ENCODE data around the gene DEPDC7. TPM values are rescaled to one million over a fixed set of nuclear protein-coding genes. Genes with fewer than 3 reads are reported as not detected.

DEPDC7 gene
- total RNA-seq, 5 donors from 2014 or later (not counting 1 experiment from before 2014, with no cell fraction given) = 2.1 to 5.3 (median 2.5) TPM

- peaks cover 6 to 45% of the 10 kb centered on the region in 2 donors for H3K36me3 ChIP-seq (ENCODE audit: control insufficient read depth in 2 of 2, extremely low read depth in 1 of 2, insufficient read depth in 1 of 2, low read length in 1 of 2)
- no peak overlapping the region for H3K4me3 ChIP-seq (ENCODE audit: control insufficient read depth in 1 of 2, extremely low read depth in 1 of 2, low read length in 1 of 2)
- no peaks in the 10 kb centered on the region for H3K9me3 Mint-ChIP-seq
- peaks cover 25 to 32% (median 30%) of the 10 kb centered on the region in 3 donors for H3K4me1 Mint-ChIP-seq
- peak; percentile 42 to 83 (median 69) for DNase-seq
- peaks cover 12 to 18% of the 10 kb centered on the region in 2 experiments for H3K4me1 ChIP-seq (ENCODE audit: control insufficient read depth in 1 of 2, extremely low read depth in 1 of 2, insufficient read depth in 2 of 2, low read length in 2 of 2)
- 75% methylated on average over 19 of the region's 22 CpGs for WGBS (ENCODE audit: insufficient coverage)
- peak; percentile 82 to 94 (median 88) for ATAC-seq (replicated peaks in 1 of 4)
- H3K4me3 Mint-ChIP-seq = no peak overlapping the region
- no peaks in the 10 kb centered on the region for H3K27me3 ChIP-seq (replicated peaks in 1 of 2; ENCODE audit: control insufficient read depth in 2 of 2, extremely low read depth in 1 of 2, insufficient read depth in 2 of 2, low read length in 1 of 2)
- ChIA-PET CTCF (interaction anchor here (0.6 to 5.3 kb wide), 22 partner anchors 10 to 671 kb away, joined by 3 to 77 read pairs (median 4); partner anchors contain the start of genes QSER1 (in 1 of the 2) and TCP11L1 (in 1 of the 2)), POLR2A (interaction anchor here in 1 of 2 donors (1.0 kb wide), 1 partner anchor 106 kb away, joined by 3 read pairs; no protein-coding TSS in a partner anchor)
- no peak overlapping the region for H3K27ac Mint-ChIP-seq
- no peaks in the 10 kb centered on the region for H3K9me3 ChIP-seq
- peaks cover 30% of the 10 kb centered on the region for H3K36me3 Mint-ChIP-seq
- H3K27ac ChIP-seq (ENCODE audit: low read length) = no peak overlapping the region
- H3K27me3 Mint-ChIP-seq = no peaks in the 10 kb centered on the region
Observed at GRCh38 chr11:33065445-33066178, 49.9 kb downstream of the DEPDC7 start.

- no peak overlapping the region for H3K27ac Mint-ChIP-seq
- no peaks in the 10 kb centered on the region for H3K27me3 Mint-ChIP-seq
- no peak overlapping the region for H3K4me3 Mint-ChIP-seq
- H3K9me3 Mint-ChIP-seq = no peaks in the 10 kb centered on the region
- POLR2A ChIA-PET = no interaction called here
- CTCF ChIA-PET = interaction anchor here (0.6 to 5.3 kb wide), 2 partner anchors 21 to 110 kb away, joined by 3 to 77 read pairs; no protein-coding TSS in a partner anchor
- peaks cover 12 to 18% of the 10 kb centered on the region in 2 experiments for H3K4me1 ChIP-seq (ENCODE audit: control insufficient read depth in 1 of 2, extremely low read depth in 1 of 2, insufficient read depth in 2 of 2, low read length in 2 of 2)
- peaks cover 6 to 54% of the 10 kb centered on the region in 2 donors for H3K36me3 ChIP-seq (ENCODE audit: control insufficient read depth in 2 of 2, extremely low read depth in 1 of 2, insufficient read depth in 1 of 2, low read length in 1 of 2)
- no peaks in the 10 kb centered on the region for H3K9me3 ChIP-seq
- WGBS (ENCODE audit: insufficient coverage) = 100% methylated on average over 3 of the region's 3 CpGs
- DNase-seq (no peak), ATAC-seq (replicated peaks in 1 of 4) (no peak)
- peaks cover 25 to 31% (median 30%) of the 10 kb centered on the region in 3 donors for H3K4me1 Mint-ChIP-seq
- H3K4me3 ChIP-seq (ENCODE audit: control insufficient read depth in 1 of 2, extremely low read depth in 1 of 2, low read length in 1 of 2) = no peak overlapping the region
- H3K27me3 ChIP-seq (replicated peaks in 1 of 2; ENCODE audit: control insufficient read depth in 2 of 2, extremely low read depth in 1 of 2, insufficient read depth in 2 of 2, low read length in 1 of 2) = no peaks in the 10 kb centered on the region
- no peak overlapping the region for H3K27ac ChIP-seq (ENCODE audit: low read length)
- peaks cover 40% of the 10 kb centered on the region for H3K36me3 Mint-ChIP-seq
Observed at GRCh38 chr11:33067294-33067693, 51.6 kb downstream of the DEPDC7 start.

GRCh38 chr11:33068611-33069340 is 53.1 kb downstream of the DEPDC7 start:
- ChIA-PET CTCF (interaction anchor here (0.7 to 1.3 kb wide), 6 partner anchors 8 to 175 kb away, joined by 3 to 4 read pairs (median 4); no protein-coding TSS in a partner anchor), POLR2A (interaction anchor here in 1 of 2 donors (0.5 kb wide), 1 partner anchor 25 kb away, joined by 4 read pairs; no protein-coding TSS in a partner anchor)
- H3K27me3 Mint-ChIP-seq = no peaks in the 10 kb centered on the region
- no peak overlapping the region for H3K4me3 ChIP-seq (ENCODE audit: control insufficient read depth in 1 of 2, extremely low read depth in 1 of 2, low read length in 1 of 2)
- no peaks in the 10 kb centered on the region for H3K9me3 ChIP-seq
- H3K9me3 Mint-ChIP-seq = no peaks in the 10 kb centered on the region
- peaks cover 15 to 18% (median 18%) of the 10 kb centered on the region in 3 donors for H3K4me1 Mint-ChIP-seq
- ATAC-seq (replicated peaks in 1 of 4) (no peak), DNase-seq (no peak)
- WGBS (ENCODE audit: insufficient coverage) = 95% methylated on average over 8 of the region's 17 CpGs
- H3K27ac ChIP-seq (ENCODE audit: low read length) = no peak overlapping the region
- H3K27ac Mint-ChIP-seq = no peak overlapping the region
- H3K27me3 ChIP-seq (replicated peaks in 1 of 2; ENCODE audit: control insufficient read depth in 2 of 2, extremely low read depth in 1 of 2, insufficient read depth in 2 of 2, low read length in 1 of 2) = no peaks in the 10 kb centered on the region
- peaks cover 4 to 64% of the 10 kb centered on the region in 2 donors for H3K36me3 ChIP-seq (ENCODE audit: control insufficient read depth in 2 of 2, extremely low read depth in 1 of 2, insufficient read depth in 1 of 2, low read length in 1 of 2)
- H3K4me1 ChIP-seq (ENCODE audit: control insufficient read depth in 1 of 2, extremely low read depth in 1 of 2, insufficient read depth in 2 of 2, low read length in 2 of 2) = peaks cover 8 to 17% of the 10 kb centered on the region in 2 experiments
- no peak overlapping the region for H3K4me3 Mint-ChIP-seq
- peaks cover 43% of the 10 kb centered on the region for H3K36me3 Mint-ChIP-seq

GRCh38 chr11:33072465-33072864 is 56.8 kb downstream of the DEPDC7 start:
- Mint-ChIP-seq H3K4me1 (no peaks in the 10 kb centered on the region), H3K4me3 (no peak overlapping the region), H3K27me3 (no peaks in the 10 kb centered on the region), H3K27ac (no peak overlapping the region), H3K36me3 (peaks cover 53% of the 10 kb centered on the region), H3K9me3 (no peaks in the 10 kb centered on the region)
- H3K27ac ChIP-seq (ENCODE audit: low read length) = no peak overlapping the region
- H3K36me3 ChIP-seq (ENCODE audit: control insufficient read depth in 2 of 2, extremely low read depth in 1 of 2, insufficient read depth in 1 of 2, low read length in 1 of 2) = peaks cover 4 to 69% of the 10 kb centered on the region in 2 donors
- CTCF ChIA-PET = no interaction called here
- H3K4me1 ChIP-seq (ENCODE audit: control insufficient read depth in 1 of 2, extremely low read depth in 1 of 2, insufficient read depth in 2 of 2, low read length in 2 of 2) = no peaks in the 10 kb centered on the region
- H3K4me3 ChIP-seq (ENCODE audit: control insufficient read depth in 1 of 2, extremely low read depth in 1 of 2, low read length in 1 of 2) = no peak overlapping the region
- H3K27me3 ChIP-seq (replicated peaks in 1 of 2; ENCODE audit: control insufficient read depth in 2 of 2, extremely low read depth in 1 of 2, insufficient read depth in 2 of 2, low read length in 1 of 2) = no peaks in the 10 kb centered on the region
- no peak for ATAC-seq (replicated peaks in 1 of 4)
- POLR2A ChIA-PET = no interaction called here
- H3K9me3 ChIP-seq = no peaks in the 10 kb centered on the region
- DNase-seq = no peak
- no CpG with 5 or more reads among the region's 8 CpGs for WGBS (ENCODE audit: insufficient coverage)

Other genes starting within 250 kb of the DEPDC7 start
- gene CCDC73, start 221.2 kb upstream of the DEPDC7 start, total RNA-seq = not detected
- gene PRRG4, start 186.0 kb upstream of the DEPDC7 start, total RNA-seq = under 1 TPM in 4 of 5 donors, not detected in 1; 0.03 to 0.09 (median 0.05) TPM
- gene QSER1, start 123.1 kb upstream of the DEPDC7 start, total RNA-seq = 10 to 100 TPM; 11.9 to 14.1 (median 13.5) TPM
- 10 to 100 TPM; 12.8 to 20.3 (median 15.1) TPM for gene TCP11L1, start 23.7 kb downstream of the DEPDC7 start, total RNA-seq
- gene CSTF3, start 145.6 kb downstream of the DEPDC7 start, total RNA-seq = 10 to 100 TPM; 17.3 to 27.1 (median 24.9) TPM
- 10 to 100 TPM; 47.2 to 70.2 (median 65.0) TPM for gene HIPK3, start 241.5 kb downstream of the DEPDC7 start, total RNA-seq

All from T-cell (primary cell).